NCI-H345 (cell line): ENCODE results near the gene SPIB.
"Not testable (repeated sequence)": the region's sequence is repeated elsewhere in the genome, so short reads cannot be mapped to it uniquely, and the experiment has no call there.

ENCODE experiments used
- DNase-seq: peaks from one replicate; lab custom pipeline; 2025; lab: John Stamatoyannopoulos, UW

The SPIB gene

GRCh38 chr19:50418176-50419021 is at the start of gene SPIB:
SPIB (plus strand) TSS chr19:50418938; CDS start chr19:50418963, 25 bp downstream.
- DNase-seq, result no peak

GRCh38 chr19:50371914-50372475 is 46.7 kb upstream of the SPIB start:
- no peak for DNase-seq

GRCh38 chr19:50376166-50377050 is 42.3 kb upstream of the SPIB start, which contains the start of gene NR1H2:
NR1H2 (plus strand) TSS chr19:50376457; CDS start chr19:50377606, 1,149 bp downstream.
- DNase-seq, result peak; percentile 97

- DNase-seq, result peak; percentile 64
Measured at GRCh38 chr19:50377051-50377461, 41.7 kb upstream of the SPIB start.

GRCh38 chr19:50377517-50377916 is 41.2 kb upstream of the SPIB start:
- no peak for DNase-seq

- DNase-seq, result no peak
Measured at GRCh38 chr19:50378169-50378862, 40.4 kb upstream of the SPIB start.

- no peak for DNase-seq
Measured at GRCh38 chr19:50378863-50379236, 39.9 kb upstream of the SPIB start.

- DNase-seq, result no peak
Measured at GRCh38 chr19:50379602-50380001, 39.1 kb upstream of the SPIB start.

- no peak for DNase-seq
Measured at GRCh38 chr19:50380137-50380536, 38.6 kb upstream of the SPIB start.

- DNase-seq, result no peak
Measured at GRCh38 chr19:50380751-50381151, 38.0 kb upstream of the SPIB start.

- no peak for DNase-seq
Measured at GRCh38 chr19:50381881-50382729, 36.6 kb upstream of the SPIB start.

GRCh38 chr19:50383001-50383851 is 35.5 kb upstream of the SPIB start:
- no peak for DNase-seq

GRCh38 chr19:50383852-50384684 is 34.7 kb upstream of the SPIB start, which contains the start of gene POLD1:
POLD1 (plus strand) TSS chr19:50384347; CDS start chr19:50398852, 14,505 bp downstream.
- peak; percentile 96 for DNase-seq

GRCh38 chr19:50384685-50385535 is 33.8 kb upstream of the SPIB start:
- DNase-seq, result no peak

GRCh38 chr19:50387176-50387867 is 31.4 kb upstream of the SPIB start:
- DNase-seq, result no peak

GRCh38 chr19:50387868-50388245 is 30.9 kb upstream of the SPIB start:
- DNase-seq, result no peak

GRCh38 chr19:50390295-50390694 is 28.4 kb upstream of the SPIB start:
- DNase-seq, result not testable (repeated sequence)
